IPS-NIHi7 (cell line): Measurements from ENCODE around the gene ELMO2.

Experiments
- DNase-seq: peaks from one replicate; pipeline ENCODE4 v3.0.0; 2012; ENCODE audit warnings: mixed read lengths; ENCODE audit errors: extremely low spot score

The ELMO2 gene

DNA sequence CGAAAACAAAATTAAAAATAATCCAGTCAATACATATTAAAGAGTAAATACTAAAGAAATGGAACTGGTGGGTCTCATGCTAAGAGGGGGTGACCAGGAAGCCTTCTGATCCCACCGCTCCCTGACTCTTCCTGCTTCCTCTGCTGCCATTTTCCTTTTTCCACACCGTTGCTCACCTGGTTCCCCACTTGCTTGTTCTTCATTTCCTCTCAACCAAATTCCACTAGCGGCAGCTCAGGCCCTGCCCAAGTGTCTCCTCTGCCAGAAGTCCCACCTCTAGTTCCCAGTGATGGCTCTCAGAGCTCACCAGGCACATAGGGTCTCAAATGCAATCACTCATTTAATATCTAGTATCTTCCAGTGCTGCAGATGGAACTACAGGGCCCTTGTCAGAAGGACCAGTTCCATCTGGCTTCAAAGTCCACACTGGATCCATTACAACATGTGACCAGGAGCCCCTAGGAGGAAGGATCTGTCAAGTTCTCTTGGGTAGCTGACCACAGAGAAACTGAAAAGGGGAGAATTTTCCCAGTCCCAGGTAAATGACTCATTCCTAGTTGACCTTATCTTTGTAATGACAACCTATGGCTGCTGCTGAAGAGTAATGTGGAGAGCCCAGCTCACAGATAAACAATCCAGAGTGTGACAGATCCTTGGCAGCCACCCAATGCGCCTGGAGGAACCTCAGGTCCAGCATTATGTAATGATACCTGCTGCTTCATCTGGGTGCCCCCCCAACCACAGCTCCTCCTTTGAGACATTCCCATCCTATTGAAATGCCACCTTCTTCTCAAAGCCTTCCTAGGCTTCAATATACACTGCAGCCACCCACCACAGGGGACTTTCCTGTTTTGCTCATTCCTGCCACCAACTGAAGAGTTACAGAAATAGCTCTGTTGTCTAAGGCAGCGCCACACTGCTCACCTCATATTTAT lies 38.2 kb downstream of the ELMO2 start:
- DNase-seq: no peak

DNA sequence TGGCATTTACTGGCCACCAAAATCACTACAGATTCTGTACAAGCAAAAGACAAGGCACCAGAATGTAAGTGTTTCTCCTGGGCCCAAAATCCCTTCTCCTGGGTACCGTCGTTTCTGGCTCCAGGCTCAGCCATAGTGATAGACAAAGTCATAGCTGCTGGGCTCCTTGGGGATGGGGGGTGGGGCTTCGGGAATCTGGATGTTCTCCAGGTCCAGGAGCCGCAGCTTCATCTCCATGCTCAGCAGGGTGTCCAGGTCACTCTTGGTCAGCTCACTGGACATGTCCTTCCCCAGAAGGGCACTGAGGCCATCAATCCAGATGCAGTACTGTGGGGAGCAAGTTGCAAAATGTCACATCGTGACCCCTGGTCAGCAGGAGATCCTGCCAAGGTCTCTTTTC lies 39.2 kb downstream of the ELMO2 start:
- DNase-seq: no peak

DNA sequence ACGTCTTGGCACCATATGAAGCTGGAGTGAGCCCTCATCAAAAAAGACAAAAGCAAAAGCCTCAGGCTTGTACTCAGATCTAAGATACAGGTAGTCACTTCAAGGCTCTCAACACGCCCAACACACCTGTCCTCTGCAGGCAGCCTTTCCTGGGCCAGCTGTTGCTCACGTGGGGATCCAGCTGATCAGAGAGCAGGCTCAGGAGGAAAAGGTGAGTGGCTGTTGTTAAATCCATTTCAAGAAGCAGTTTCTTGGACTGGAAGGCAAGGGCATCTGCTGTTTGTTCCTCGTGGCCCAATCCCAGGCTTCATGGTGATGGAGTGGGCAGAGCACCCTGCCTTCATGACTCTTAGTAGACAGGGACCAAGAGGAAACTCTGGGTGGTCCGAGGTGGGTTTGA lies 39.6 kb downstream of the ELMO2 start:
- no peak for DNase-seq

DNA sequence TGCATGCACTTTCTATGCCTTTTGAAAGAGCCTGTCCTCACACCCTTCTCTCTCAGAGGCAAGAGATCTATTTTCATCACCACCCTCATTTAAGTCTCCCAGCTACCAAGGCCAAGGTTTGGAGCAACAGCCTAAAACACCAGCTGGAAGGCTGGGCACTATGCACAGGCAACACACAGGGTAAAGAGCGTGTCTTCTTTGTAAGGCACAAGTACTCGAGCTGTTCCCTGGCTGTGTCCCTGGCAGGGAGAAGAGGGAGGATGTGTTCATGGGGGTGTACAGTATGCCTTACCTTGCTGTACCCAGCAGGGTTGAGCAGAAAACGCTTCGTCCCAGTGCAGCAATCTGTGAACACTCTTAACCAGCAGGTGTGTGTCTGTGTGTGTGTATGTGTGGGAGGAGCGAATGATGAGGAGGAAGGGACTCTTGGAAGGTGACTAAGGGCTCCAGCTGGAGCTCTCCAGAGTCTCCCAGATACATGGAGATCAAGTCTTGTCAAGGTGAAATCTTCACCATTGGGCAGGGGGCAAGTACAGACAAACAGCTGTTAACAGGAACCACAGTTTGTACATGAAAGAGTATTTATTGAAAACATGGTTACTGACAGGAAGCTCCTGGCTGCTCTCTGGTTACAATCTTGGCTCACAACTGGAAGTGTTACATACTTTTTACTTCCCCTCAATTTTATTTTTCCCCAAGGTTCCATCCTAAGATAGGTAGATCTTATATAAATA lies 40.8 kb downstream of the ELMO2 start:
- no peak for DNase-seq

DNA sequence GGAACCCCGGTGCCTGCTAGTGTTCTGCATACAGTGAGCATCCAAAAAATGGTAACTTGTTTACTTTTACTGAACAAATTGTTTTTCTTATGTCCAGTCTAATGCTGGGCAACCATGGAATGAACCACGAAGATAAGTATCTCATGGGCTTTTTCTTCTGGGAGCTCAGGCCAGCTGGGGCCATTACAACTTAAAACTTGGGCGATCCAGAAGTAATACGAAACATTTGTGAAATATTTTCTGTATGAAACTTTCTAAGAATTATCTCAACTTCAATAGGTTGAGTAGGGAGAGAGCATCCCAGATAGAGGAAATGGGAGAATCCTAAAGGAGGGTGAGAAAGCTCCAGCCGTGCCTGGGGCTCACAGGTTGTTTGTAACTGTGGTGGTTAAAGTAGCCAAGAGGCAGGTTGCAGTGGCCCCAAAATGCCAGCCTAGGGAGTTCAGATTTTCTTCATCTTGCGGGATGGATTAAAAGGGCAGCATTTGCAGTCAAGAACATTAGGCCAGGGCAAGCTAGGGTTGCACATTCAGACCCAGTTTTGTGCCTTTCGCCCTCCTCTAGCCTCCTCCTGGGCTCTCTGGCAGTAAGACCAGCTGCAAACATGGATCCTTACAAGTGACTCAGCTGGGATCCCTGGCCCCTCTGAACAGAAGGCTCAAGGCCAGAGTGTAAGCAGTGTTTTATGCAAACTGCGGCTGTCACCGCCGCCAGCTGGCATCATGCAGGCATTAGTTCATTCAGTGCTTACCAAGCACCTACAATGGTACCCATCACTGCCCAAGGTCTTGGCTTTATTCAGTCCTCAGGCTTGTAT lies 41.5 kb downstream of the ELMO2 start:
- DNase-seq: no peak

DNA sequence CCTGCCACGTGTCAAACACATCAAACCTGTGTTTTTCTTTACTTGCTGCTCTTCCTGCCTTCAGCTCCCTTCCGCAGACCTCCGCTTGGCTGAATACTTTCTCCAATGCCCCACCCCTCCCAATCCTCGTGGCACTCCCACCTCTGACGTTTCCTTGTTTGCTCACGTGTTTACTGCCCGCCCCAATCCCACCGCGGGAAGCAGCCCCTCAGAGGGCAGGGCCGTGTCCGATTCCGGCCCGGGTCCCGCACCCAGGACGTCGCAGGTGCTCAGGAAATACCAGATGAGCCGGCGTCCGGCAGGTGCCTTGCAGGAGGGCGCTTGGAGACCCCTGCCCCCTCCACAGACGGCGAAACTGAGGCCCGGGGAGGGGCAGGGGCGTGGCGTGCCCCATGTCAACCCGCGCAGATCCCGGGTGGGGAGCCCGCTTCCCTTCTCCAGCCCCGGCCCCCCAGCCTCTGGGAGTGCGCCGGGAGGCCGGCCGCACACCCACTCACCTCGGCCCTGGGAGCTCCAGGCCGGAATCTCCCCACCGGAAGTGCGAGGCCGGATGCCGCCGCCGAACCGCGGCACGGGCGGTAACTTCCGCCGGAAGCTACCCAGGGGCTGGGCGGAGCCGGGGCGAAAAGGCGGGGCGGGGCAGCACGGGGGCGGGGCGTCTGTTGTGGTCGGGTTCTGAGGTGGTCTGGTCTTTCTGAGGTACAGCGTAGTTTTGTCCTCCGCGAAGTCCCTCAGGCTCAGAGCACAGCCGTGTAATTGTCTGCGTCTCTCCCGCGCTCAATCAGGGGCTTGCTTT lies 42.3 kb downstream of the ELMO2 start:
- DNase-seq: peak; percentile 97

DNA sequence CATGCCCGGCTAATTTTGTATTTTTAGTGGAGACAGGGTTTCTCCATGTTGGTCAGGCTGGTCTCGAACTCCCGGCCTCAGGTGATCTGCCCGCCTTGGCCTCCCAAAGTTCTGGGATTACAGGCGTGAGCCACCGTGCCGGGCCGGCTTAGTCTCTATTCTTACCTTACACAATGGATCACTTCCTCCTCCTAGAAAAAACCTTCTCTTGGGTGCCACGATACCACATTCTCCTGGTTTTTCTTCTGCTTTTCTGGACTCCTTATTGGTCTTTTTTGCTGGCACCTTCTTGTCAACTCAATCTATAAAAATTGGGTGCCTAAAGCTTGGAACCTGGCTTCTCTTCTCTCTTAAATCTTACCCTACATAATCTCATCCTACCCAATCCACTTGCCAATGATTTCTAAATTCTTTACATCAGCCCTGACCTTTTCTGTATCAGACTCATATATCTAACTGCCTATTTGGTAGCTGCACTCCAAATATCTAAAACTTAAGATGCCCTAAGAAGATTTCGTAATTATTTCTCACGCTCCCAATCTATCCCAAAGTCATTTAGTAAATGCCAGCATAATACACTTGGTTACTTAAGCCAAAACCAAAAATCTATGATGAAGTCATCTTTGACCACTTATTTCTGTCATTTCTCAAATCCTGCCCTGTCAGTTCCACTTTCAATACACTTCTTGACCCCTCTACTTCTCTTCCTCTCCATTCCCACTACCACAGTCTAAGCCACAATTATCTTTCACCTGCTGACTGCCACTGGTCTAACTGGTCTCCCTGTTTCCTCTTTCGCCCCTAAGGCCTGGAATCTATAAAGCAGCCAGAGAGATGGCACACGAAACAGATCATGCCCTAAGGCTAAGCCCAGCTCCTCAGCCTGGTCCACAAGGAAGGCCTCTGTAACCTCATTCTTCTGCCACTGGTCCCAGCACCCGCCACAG lies 43.2 kb downstream of the ELMO2 start:
- DNase-seq: no peak

DNA sequence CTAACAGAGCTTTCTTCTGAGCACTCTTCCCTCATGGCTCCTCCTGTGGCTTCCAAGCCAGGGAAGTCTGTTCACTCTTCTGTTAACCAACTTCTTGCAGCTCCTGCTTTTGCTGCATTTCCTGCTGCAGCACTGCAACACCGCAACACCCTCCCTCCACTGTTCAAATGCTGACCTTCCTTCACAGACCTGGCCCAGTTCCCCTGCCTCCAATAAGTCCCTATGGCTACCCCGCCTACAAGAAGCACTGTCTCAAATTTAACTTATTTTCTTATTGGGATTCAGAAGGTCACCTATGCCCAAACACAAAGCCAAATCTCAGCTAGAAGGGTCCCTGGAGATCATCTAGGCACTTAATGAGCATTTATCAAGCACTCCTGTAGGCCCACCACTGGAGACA lies 44.6 kb downstream of the ELMO2 start:
- no peak for DNase-seq

DNA sequence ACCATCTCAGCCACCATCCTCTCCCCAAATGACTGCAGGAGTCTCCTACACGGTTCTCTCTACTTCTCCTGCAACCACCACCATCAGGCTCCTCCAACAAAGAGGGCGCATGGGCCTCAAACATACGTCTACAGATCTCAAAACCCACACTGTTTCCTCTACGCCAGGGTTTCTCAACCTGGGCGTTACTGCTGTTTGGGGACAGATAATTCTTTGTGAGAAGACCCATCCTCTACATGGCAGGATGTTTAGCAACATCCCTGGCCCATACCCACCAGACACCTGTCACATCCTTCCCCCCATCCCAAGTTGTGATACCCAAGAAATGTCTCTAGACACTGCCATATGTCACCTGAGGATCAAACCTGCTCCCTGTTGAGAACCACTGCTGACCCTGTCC lies 45.0 kb downstream of the ELMO2 start:
- no peak for DNase-seq

DNA sequence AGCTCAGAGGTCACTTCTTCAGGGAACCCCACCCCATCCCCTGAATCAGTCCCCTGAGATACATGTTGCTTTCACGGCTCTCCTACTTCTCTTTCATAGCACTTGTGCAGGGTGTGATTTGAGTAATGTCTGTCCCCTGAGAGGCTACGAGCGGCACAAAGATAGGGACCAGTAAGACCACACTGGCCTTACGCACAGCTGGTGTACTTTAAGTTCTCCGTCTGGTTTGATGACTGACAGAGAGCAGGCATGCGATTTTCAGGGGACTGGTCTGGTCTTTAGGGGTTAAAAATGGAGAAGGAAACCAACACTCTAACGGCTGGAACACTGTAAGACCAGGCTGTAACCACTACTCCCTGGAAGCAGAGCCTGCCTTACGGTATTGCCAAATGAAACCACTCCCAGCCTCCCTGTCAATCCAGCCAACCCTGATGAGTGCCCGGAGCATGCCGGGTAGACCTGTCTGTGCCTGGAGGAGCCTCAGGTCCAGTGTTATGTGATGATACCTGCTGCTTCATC lies 47.1 kb downstream of the ELMO2 start:
- no peak for DNase-seq

DNA sequence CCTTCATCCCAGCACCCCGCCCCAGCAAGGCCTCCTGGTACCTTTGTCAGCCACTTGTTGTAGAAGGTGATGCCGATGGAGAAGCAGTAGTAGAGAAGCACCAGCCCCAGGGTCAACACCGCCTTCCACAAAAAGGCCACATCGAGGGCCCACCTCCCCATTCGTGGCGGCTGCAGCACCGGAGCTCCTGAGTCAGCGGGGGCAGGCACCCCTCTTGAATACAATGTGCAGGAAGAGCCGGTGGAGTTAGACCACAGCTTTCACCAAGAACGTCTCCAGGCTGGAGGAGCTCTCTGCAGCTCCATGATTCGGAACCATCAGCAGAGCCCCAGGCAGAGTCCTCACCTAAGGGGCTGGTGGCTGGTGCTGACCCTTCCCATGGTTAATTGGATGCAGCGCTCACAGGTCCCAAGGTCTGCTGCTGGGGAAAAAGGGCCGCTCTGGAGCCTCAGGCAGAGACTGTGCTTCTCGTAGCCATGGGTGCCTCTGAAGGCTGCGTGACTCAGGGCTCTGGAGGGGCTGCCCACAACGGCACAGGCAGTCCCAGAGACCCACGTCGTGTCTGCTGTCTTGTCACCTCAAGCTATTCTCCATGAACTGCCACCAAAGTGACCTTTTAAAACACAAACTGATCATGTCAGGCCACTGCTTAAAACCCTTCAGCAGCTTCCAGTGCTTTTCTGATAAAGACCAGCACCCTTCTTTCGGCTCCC lies 47.9 kb downstream of the ELMO2 start:
- DNase-seq: no peak

DNA sequence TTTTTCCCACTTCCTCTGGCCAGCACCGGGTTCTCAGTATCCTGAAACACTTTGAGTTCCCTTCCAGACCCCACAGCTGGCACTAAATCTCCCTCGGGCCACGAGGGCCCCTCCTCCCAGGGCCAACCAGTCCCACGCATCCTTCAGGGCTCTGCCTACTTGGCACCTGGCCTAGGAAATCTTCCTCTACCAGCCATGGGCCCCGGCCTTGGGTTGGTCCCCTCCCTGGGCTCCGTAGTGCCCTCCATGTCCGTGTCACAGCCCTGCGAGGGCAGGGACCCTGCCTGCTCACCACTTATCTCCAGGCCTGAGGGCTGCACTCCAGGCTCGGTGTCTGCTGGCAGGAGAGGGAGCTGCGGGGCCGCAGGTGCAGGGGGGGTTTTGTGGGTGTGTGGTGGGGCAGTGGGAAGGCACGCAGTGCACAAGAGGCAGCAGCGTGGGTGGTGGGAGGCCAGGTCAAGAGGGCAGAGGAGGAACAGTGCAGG lies 49.3 kb downstream of the ELMO2 start:
- no peak for DNase-seq

DNA sequence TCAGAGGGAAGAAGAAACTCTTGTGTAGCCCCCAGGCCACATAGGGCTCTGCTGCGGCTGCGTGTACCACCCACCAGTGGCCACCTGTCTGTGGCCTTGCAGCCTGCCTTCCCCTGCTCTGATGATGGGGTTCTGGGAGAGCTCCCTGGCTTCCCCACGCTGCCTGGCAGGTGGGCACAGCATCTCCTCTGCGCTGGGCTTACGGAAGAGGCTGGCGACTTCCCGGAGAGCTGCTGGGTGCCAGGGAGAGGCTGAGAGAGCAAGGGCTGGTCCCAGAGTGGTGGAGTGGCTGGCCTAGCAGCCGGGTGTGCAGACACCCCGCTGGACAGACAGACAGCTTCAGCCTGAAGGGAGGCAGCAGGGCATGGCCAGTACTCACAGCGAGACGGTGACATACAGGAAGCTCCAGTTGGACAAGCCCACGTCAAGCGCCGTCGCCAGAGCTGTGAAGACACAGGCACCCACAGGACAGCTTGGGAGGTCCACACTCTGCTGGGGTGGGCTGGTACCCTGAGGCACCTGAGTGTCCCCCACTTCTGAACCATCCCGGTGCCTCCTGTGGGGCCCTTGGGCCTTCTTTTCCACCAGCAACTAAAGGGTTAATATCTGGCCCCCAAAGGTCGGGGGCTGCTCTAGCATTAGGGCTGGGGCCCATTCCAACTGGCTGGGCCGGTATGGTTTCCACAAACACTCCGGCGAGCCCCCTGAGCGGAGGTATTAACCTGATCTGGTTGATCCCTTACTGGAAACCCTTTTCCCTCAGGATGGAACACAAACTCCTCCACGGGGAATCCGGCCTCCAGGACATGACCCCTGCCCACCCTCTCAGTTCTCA lies 50.0 kb downstream of the ELMO2 start:
- DNase-seq: no peak

DNA sequence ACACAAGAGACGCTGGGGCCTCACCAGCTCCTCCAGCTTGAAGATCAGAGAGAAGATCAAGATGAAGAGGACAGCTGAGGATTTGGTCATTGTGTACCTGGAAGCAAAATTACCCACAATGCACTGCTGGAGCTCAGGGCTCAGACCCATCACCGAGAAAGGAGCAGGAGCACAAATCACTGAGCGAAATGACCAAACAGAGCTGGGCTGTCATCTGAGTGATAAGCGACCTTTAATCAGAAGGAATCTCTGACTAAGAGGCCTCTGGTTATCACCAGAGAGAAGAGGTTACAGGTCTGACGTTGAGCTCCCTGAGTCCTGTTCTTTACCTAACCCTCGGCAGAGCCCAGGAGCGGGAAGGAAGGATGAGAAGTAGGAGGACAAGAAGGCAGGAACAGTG lies 50.6 kb downstream of the ELMO2 start:
- DNase-seq: no peak

DNA sequence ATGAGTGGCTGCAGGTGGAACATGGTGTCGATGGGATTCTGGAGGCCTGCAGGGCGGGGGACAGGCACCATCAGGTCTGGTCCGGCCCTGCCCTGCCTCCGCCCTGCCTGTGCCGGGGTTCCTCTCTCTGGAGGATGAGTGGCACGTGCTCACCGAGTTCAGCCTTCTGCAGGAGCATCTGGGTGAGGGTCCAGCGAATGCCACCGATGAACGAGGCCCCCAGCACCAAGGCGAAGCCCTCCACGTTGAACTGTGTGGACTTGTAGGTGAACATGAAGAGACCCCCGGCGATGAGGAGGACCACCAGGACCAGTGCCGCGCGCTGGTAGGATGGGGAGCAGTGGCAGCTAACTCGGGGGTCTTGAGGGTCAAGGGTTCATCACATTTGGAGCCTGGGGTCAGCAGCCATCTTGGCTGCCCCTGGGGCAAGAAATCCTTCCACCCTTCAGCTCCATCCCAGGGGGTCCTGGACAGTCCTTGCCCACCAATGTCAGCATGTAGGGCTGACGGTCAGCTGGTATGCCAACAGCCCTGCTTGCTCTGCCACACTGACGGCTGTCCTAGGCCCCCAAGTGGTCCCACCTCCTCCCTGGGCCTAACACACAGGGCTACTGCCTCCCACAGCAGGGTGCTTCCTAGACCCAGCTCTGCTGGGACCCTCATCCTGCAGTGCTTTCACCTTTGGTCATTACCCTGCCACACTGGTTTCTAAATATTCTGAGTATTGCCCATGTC lies 51.3 kb downstream of the ELMO2 start:
- no peak for DNase-seq

DNA sequence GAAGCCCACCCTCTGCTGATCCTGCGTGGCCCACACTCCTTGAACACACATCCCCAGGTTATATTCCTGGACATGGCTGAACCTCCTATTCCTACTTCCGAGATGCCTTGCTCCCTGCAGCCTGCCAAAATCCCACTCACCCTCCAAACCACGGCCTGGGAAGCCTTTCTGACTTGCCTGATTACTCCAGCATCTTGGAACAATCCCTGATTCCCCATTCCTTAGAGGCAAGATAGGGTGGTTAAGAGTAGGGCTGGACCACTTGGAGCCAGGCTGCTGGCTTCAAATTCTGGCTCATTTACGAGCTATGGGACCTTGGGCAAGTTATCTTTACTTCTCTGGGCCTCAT lies 52.2 kb downstream of the ELMO2 start:
- DNase-seq: no peak

DNA sequence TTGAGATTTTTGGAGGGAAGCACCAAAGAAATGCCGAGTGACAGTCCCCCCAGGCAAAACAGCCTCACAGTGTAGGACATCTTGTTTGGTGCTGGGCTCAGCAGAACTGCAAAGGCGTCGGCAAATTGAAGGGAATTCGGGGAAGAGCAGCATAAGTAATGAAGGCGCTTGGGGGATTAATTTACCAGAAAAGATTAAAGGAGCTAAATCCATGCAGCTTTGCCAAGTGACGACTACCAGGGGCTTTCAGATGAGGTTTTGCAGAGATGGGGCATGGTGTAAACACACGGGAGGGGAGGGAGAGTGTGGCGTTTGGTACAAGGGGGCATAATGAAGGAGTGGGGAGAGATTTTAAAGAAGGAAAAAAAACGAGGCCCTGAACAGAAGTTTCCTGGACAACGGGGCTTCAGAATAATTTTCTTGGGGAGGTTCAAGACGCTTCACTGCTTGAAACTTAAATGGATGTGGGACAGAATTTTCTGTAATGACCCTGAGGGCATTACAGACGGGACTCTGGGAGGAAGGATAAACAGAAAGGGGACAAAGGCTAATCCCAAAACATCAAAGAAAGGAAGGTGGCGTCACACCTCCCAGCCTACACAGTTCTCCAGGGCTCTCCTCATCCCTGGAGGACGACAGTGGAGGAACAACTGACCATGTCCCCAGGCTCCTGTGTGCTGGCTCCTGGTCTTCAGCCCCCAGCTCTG lies 52.8 kb downstream of the ELMO2 start:
- DNase-seq: no peak
